GM21447 (cell line): ENCODE data around the gene C19orf12.
A peak's percentile ranks its signal among the peaks of the same experiment; 100 is the strongest.
"Not testable (repeated sequence)": the region's sequence is repeated elsewhere in the genome, so short reads cannot be mapped to it uniquely, and the experiment has no call there.

Experiments
- ATAC-seq: cut with Tn5 transposase; IDR thresholded peaks from one replicate; pipeline ENCODE4 v1.9.1; 2021; ENCODE audit not compliant: unreplicated experiment

Gene C19orf12

DNA sequence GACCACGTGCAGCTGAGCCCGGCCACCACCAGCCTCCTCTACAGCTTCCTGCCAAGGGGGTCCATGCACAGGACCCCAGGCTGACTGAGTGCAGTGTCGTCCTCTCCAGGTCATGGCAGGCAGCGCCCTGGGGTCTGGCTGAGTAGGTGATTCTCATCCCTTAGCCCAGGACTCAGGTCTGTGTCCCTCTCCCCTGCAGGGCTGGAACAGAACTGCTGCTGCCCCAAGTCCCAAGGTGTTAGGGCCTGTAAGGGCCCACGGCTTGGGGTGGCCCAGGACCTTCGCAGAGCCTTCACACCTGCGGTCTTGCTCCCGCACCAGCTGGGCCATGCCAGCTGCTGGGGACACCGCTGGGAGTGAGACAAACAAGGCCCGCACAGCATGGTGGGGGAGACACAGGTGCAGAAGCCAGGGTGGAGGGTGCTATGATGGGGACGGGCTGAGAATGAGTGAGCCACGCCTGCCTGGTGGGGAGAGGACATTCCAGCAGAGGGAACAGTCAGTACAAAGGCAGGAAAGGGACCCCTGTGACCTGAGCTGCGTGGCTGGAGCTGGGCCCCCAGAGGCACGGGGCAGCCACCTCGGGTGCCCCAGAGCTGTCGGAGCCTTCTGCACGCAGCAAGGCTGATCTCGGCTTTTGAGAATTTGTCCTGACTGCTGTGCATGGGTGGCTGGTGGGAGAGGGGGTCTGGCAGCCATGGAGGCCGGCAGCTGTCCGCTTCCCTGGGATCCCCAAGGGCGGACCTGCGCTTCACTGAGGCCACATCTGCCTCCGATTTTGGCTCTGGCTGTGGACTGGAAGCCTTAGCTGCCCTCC lies 37.9 kb downstream of the C19orf12 start:
- no peak for ATAC-seq

- ATAC-seq = no peak
Observed at GRCh38 chr19:29676586-29676985, 38.5 kb downstream of the C19orf12 start.

GRCh38 chr19:29675650-29676186 lies 39.3 kb downstream of the C19orf12 start:
- ATAC-seq = no peak

DNA sequence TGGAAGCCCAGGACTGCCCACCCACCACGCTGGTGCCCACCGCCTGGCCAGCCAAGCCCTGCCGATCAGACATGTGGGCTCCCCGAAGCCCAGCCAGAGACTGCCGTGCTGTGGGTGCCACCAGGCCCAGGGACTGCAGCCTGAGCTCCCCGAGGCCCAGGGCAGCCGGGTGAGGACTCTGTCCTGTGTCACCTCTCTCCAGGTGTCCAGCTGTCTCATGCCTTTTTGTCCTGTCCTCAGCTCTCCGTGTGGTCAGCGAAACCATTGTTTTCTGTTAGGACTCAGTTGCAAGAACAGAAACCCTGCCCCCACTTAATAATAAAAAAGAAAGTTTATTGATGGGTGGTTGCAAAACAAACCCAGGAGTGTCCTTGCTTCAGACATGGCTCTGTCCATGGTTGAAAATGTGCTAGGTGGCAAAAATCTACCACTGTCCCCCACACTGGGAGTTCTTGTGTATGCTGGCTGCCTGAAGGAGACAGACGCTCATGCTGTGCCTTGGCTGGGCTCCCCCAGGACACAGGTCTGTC lies 39.9 kb downstream of the C19orf12 start:
- ATAC-seq = no peak

GRCh38 chr19:29674374-29675119 lies 40.5 kb downstream of the C19orf12 start:
- ATAC-seq = no peak

DNA sequence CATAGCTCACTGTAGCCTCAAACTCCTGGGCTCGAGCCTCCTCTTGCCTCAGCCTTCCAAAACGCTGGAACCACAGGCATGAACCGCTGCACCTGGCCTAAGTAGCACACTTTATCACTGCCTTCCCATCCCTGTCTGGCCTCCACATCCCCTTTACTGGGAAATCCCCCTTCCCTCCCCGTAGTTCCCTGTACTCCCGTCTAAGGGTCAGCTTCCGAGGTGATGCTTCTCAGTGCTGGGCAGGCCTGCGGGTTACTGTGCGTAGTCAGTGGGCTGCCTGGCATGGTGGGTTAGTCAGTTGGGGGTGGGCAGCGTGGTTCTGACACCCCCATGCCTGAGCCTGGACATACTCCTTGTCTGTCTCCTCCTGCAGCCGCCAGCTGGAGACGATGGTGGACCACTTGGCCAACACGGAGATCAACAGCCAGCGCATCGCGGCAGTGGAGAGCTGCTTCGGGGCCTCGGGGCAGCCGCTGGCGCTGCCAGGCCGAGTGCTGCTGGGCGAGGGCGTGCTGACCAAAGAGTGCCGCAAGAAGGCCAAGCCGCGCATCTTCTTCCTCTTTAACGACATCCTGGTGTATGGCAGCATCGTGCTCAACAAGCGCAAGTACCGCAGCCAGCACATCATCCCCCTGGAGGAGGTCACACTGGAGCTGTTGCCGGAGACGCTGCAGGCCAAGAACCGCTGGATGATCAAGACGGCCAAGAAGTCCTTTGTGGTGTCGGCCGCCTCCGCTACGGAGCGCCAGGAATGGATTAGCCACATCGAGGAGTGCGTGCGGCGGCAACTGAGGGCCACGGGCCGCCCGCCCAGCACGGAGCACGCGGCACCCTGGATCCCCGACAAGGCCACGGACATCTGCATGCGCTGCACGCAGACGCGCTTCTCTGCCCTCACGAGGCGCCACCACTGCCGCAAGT lies 41.4 kb downstream of the C19orf12 start:
- peak; percentile 3 for ATAC-seq

- peak; percentile 45 for ATAC-seq
Observed at GRCh38 chr19:29672933-29673336, 42.1 kb downstream of the C19orf12 start.

- no peak for ATAC-seq
Observed at GRCh38 chr19:29672319-29672932, 42.6 kb downstream of the C19orf12 start.

- ATAC-seq = peak; percentile 70
Observed at GRCh38 chr19:29671393-29672160, 43.5 kb downstream of the C19orf12 start.

- ATAC-seq = not testable (repeated sequence)
Observed at GRCh38 chr19:29671026-29671392, 44.1 kb downstream of the C19orf12 start.

GRCh38 chr19:29670255-29670654 lies 44.8 kb downstream of the C19orf12 start:
- no peak for ATAC-seq

DNA sequence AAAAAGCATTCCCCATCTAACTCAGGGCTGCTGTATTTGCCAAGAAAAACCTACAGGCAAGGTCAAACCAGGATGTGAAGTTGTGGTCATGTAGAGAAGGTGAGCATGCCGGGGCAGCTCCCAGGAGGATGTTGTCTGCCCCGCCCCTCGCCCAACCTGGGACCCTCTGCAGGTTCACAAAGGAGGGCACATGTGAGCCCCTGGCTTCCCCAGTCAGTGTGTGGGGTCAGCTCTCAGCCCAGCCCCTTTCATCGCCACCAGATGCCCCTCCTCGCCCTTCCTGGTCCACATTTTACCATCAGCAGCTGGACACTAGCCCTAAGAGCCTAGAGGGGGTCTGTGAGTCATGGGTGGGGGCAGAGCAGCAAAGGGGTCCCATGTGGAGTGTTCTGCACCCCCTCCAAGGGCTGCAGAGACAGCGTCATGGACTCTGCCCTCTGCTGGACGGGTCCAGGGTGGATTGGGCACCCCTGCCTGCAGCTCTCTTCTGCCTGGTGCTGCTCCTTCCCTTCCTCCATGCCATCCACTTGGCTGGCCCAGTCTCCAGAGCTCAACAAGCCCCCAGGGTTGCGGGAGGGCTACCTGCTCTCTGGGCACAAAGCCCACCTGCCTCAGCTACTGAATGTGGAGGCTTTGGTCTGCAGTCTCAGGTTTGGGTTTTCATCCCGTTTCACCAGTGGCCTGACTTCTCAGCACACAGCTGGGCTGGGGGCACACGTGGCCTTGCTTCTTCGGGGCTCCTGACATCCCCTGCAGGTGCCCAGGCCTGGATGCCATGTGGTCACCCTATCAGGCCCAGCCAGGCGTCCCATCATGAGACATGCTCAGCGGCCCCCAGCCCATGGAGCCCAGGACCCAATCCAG lies 46.1 kb downstream of the C19orf12 start:
- ATAC-seq = no peak

DNA sequence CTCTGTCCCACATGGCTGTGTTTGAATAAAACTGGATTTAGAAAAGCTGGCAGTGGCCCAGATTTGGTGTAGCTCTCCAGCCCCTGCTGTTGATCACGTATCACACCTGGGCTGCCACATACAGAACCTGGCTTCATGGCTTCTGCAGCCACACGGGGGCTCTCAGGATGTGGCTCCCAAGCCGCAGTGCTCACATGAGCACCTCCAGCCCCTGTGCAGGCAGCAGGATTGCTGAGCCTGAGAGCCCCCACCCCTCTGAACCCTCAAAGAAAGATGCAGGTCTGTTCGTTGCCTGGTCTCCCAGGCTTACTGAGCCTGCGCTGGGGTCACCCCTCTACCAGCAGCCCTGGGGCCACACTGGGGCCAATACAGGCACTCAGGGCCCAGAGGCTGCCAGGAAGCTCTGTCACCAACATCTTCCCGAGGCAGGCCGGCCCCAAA lies 47.1 kb downstream of the C19orf12 start:
- ATAC-seq = no peak

DNA sequence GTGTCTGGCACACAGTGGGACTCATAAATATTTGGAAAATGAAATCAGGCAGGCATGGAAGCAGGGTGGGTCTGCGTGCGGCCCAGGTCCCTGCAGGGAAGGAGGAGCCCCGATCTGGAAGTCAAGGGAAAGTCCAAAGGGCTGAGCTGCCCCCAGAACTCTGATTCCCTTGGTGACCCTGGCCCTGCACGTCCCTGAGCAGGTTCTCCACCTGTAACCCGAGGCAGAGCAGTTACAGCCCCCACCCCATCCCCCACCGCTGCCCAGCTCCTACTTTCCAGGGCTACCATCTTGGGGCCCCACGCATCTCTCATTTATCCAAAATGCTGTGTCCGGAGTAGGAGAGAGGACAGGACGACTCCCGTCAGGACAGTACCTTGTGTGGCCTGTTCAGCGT lies 47.7 kb downstream of the C19orf12 start:
- ATAC-seq = no peak

DNA sequence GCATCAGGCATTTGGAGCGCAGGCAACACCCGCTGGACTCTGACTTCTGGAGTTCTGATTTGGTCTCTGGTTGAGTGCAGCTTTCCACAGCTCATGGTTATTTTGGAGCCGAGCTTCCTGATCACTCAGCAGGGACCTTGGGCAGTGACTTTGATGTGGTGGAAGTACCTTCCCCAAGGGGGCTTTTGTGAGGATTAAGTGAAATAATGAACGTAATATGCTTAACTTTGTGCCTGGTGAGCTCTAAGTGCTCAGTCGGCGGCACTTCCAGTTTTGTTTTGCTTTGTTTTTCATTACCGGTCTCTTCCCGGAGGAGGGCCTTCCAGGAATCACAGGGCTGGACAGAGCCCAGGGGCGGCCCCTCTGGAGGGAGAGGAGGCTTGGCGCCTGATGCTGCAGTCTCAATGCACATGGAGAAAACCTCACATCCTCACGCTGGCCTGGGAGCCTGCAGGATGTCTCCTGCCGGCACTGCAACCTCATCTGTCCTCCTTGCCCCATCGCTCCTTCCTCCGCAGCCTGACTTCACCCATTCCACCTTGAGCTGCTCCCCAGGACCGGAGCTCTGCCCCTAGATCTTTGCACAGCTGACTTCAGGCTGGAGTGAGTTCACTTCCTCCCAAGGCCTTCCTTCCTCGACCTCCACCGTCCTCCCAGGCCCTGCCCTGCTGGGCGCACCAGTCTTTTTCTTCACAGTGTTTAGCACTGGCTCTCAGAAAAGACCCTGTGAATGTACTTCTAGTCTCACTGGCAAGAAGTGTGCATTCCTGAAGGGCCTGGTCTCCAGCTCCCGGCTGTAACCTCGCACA lies 48.3 kb downstream of the C19orf12 start:
- ATAC-seq = no peak

GRCh38 chr19:29665826-29666577 lies 49.1 kb downstream of the C19orf12 start:
- peak; percentile 26 for ATAC-seq

DNA sequence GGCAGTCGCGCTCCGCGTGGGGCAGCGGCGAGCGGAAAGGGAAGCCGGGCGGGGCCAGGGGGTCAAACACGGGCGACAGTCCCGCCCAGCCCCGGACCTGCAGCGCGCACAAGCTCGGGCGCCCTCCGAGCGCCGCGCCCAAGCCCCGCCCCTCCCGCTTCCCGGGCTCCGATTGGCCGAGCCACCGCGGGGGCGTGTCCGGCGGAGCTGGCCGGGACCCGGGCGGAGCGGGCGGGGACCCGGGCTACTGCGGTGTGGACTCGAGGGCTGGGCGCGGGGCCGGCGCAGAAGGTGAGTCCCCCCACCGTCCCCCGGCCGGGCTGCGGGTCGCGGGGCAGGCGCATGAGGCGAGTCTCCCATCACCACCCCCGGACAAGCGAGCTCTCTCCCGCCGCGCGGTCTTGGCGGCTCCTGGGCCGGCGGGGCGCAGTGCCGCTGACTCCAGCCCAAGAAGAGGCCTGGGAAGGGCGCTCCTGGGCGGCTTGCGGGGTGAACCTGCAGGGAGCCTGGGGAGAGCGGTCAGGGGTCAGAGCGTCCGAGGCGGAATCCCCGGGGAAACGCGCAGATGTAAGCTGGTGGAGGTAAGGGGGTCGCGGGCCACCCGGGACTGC lies 49.7 kb downstream of the C19orf12 start, which contains the start of gene PLEKHF1:
PLEKHF1 (plus strand) TSS at position 247 of the 611 bp plus-strand sequence. CDS start 8,379 bp downstream, outside the sequence.
- peak; percentile 77 for ATAC-seq
